Naive thymus-derived CD4-positive, alpha-beta T cell (primary cell): ENCODE data around the gene ST6GALNAC5. TPM values are rescaled to one million over a fixed set of nuclear protein-coding genes. Genes with fewer than 3 reads are reported as not detected.

ENCODE experiments used
- ATAC-seq: fragments of 150-1000 bp; cut with Tn5 transposase; 2 replicates; pipeline ENCODE4 v1.10.0; 2021; ENCODE audit warnings: mild to moderate bottlenecking, moderate library complexity
- CTCF ChIA-PET: fragments of 350-600 bp; sonication (Branson Sonifier 250); formaldehyde crosslinking; loops from one replicate; lab custom pipeline; 2021; ENCODE audit warnings: antibody characterized with exemption; lab: Charles Lee
- POLR2A ChIA-PET: fragments of 350-600 bp; sonication (Branson Sonifier 250); formaldehyde crosslinking; loops from one replicate; lab custom pipeline; 2021; ENCODE audit warnings: antibody characterized with exemption, inconsistent platforms; lab: Charles Lee
- DNase-seq, 9 donors: peaks; one replicate each; pipeline versions ENCODE4 v3.0.0 to v3.0.0-alpha.2; 2020 to 2022; ENCODE audit warnings: mixed read lengths in 1 of 9
- H3K27ac ChIP-seq: one replicate; pipeline ENCODE4 v1.7.0; 2013; ENCODE audit warnings: mild to moderate bottlenecking, low read depth, low read length, moderate library complexity
- H3K27me3 ChIP-seq, 2 donors: one replicate each; pipeline ENCODE4 v1.7.0; 2013; ENCODE audit warnings: low read length in 2 of 2, mild to moderate bottlenecking in 2 of 2, moderate library complexity in 2 of 2; ENCODE audit not compliant: control insufficient read depth in 2 of 2, insufficient read depth in 2 of 2
- H3K36me3 ChIP-seq, 3 experiments: 1 replicate in 2 of 3; 2 replicates in 1 of 3; pipeline ENCODE4 v1.7.0; 2013; ENCODE audit warnings: low read length in 3 of 3, mild to moderate bottlenecking in 3 of 3, moderate library complexity in 1 of 3; ENCODE audit not compliant: insufficient read depth in 3 of 3, control insufficient read depth in 2 of 3
- H3K4me1 ChIP-seq, 2 donors: one replicate each; pipeline ENCODE4 v1.7.0; 2013; ENCODE audit warnings: low read length in 2 of 2, mild to moderate bottlenecking in 2 of 2, moderate library complexity in 1 of 2; ENCODE audit not compliant: control insufficient read depth in 2 of 2, insufficient read depth in 2 of 2
- H3K4me3 ChIP-seq: 2 replicates; pipeline ENCODE4 v1.7.0; 2013; ENCODE audit warnings: mild to moderate bottlenecking, low read length
- H3K9me3 ChIP-seq, 3 experiments: 1 replicate in 2 of 3; 2 replicates in 1 of 3; pipeline ENCODE4 v1.7.0; 2013; ENCODE audit warnings: low read length in 3 of 3; ENCODE audit not compliant: control insufficient read depth in 2 of 3
- H3K27ac Mint-ChIP-seq, 9 donors: one replicate each; pipeline ENCODE4 v1.8.0; 2020 to 2022; ENCODE audit warnings: mixed read lengths in 9 of 9, mild to moderate bottlenecking in 8 of 9, moderate library complexity in 5 of 9, inconsistent platforms in 2 of 9
- H3K27me3 Mint-ChIP-seq, 5 donors: one replicate each; pipeline ENCODE4 v1.8.0; 2021 to 2022; ENCODE audit warnings: mixed read lengths in 5 of 5, mild to moderate bottlenecking in 1 of 5
- H3K36me3 Mint-ChIP-seq, 5 donors: one replicate each; pipeline ENCODE4 v1.8.0; 2020 to 2022; ENCODE audit warnings: mixed read lengths in 5 of 5, mild to moderate bottlenecking in 3 of 5, inconsistent platforms in 1 of 5
- H3K4me1 Mint-ChIP-seq, 7 donors: one replicate each; pipeline ENCODE4 v1.8.0; 2020 to 2022; ENCODE audit warnings: mixed read lengths in 7 of 7, mild to moderate bottlenecking in 3 of 7, inconsistent platforms in 1 of 7
- H3K4me3 Mint-ChIP-seq, 10 donors: one replicate each; pipeline ENCODE4 v1.8.0; 2020 to 2022; ENCODE audit warnings: mild to moderate bottlenecking in 10 of 10, mixed read lengths in 10 of 10, moderate library complexity in 6 of 10, inconsistent platforms in 2 of 10
- H3K9me3 Mint-ChIP-seq, 11 donors: one replicate each; pipeline ENCODE4 v1.8.0; 2020 to 2022; ENCODE audit warnings: mixed read lengths in 11 of 11, mild to moderate bottlenecking in 4 of 11, inconsistent platforms in 1 of 11, moderate library complexity in 1 of 11
- intact Hi-C, 2 donors: fragments of 100-400 bp; cut with micrococcal nuclease; formaldehyde crosslinking; loops; one replicate each; pipeline ENCODE4 v1.15.1; 2023
- polyA plus RNA-seq, 2 donors: library from polyadenylated mRNA; unstranded; fragments of 300-500 nt; fragmentation: Illumina TruSeq; gene quantifications; one replicate each; pipeline ENCODE4 v1.2.3, GENCODE V29; 2021
- total RNA-seq, 6 experiments: library from RNA in 5 of 6; stranded (reverse) in 5 of 6; gene quantifications; 1 replicate in 5 of 6; 2 replicates in 1 of 6; pipeline ENCODE4 v1.2.3 and lab custom pipeline; 2021 to 2026

ST6GALNAC5 gene
- total and polyA plus RNA-seq, 7 experiments from 2014 or later, result not detected

DNA sequence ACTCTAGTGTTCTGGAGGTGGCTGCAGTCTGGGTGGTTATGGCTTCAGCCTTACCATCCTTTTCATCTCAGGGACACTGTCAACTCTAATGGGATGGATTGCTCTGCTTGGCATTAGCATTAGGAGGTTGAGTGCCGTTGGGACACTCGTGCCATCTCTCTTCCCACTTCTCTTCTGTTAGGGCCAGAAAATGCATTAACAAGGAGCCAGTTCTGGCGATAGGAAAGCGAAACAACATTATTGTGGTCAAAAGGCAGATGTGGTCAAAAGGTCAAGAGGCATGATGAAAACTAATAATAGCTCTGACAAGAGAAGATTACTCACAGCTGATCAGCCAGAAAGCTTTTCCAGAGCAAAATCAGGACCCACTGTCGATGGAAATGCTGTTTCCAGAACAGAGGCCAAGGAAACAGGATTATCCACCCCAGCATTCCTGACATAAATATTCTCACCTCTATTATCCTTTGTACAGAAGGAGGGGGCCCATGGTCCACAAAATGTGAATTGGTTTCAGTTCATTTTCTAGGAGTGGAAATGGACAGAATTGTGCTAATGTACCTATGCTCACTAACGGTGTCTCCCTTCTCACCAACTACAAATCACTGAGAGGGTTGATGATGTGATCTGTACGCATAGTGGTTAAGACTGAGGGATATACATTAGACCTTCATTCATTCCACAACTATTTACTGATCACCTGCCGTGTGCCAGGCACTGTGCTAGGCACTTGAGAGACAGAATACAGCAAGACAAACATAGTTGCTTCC, 72.0 kb downstream of the ST6GALNAC5 start:
- H3K9me3 Mint-ChIP-seq, result no peaks in the 10 kb centered on the region
- no peak overlapping the region for H3K27ac ChIP-seq
- POLR2A ChIA-PET, result no interaction called here
- H3K4me3 Mint-ChIP-seq, result no peak overlapping the region
- no peaks in the 10 kb centered on the region for H3K4me1 ChIP-seq
- intact Hi-C loops, result no loop called here
- peaks cover 0 to 6% (median 0%) of the 10 kb centered on the region in 5 donors for H3K27me3 Mint-ChIP-seq
- no peaks in the 10 kb centered on the region for H3K9me3 ChIP-seq
- peaks cover 0 to 2% (median 0%) of the 10 kb centered on the region in 7 donors for H3K4me1 Mint-ChIP-seq
- CTCF ChIA-PET, result interaction anchor here (0.7 kb wide), 1 partner anchor 873 kb away, joined by 3 read pairs; no protein-coding TSS in a partner anchor
- no peak for DNase-seq
- no peaks in the 10 kb centered on the region for H3K36me3 Mint-ChIP-seq
- no peak overlapping the region for H3K27ac Mint-ChIP-seq
- no peak for ATAC-seq
- no peaks in the 10 kb centered on the region for H3K27me3 ChIP-seq
- H3K36me3 ChIP-seq, result no peaks in the 10 kb centered on the region
- no peak overlapping the region for H3K4me3 ChIP-seq

DNA sequence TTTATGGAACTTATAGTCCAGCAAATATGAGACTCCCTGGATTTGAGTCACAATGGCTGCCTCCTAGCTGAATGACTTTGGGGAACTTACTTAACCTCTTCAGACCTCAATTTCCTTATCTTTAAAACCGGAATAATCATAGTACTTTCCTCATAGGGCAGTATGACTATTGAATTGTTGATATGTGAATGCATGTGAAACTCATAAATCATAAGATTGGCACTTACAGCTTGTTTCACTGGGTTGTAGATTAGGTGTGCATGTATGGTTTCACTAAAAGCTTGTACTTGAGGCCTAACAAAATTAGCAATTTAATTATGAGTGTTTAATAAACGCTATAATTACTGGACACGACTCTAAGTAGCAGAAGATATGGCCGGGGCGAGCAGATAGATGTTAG, 72.5 kb downstream of the ST6GALNAC5 start:
- ChIA-PET CTCF (interaction anchor here (0.7 kb wide), 1 partner anchor 874 kb away, joined by 3 read pairs; no protein-coding TSS in a partner anchor), POLR2A (no interaction called here)
- Mint-ChIP-seq H3K27ac (no peak overlapping the region), H3K36me3 (no peaks in the 10 kb centered on the region), H3K4me1 (peaks cover 0 to 2% (median 0%) of the 10 kb centered on the region in 7 donors), H3K4me3 (no peak overlapping the region), H3K9me3 (no peaks in the 10 kb centered on the region), H3K27me3 (peaks cover 0 to 6% (median 0%) of the 10 kb centered on the region in 5 donors)
- Histone ChIP-seq H3K27ac (no peak overlapping the region), H3K36me3 (no peaks in the 10 kb centered on the region), H3K27me3 (no peaks in the 10 kb centered on the region), H3K9me3 (no peaks in the 10 kb centered on the region), H3K4me1 (no peaks in the 10 kb centered on the region), H3K4me3 (no peak overlapping the region)
- ATAC-seq (no peak), DNase-seq (no peak)
- intact Hi-C loops, result no loop called here

DNA sequence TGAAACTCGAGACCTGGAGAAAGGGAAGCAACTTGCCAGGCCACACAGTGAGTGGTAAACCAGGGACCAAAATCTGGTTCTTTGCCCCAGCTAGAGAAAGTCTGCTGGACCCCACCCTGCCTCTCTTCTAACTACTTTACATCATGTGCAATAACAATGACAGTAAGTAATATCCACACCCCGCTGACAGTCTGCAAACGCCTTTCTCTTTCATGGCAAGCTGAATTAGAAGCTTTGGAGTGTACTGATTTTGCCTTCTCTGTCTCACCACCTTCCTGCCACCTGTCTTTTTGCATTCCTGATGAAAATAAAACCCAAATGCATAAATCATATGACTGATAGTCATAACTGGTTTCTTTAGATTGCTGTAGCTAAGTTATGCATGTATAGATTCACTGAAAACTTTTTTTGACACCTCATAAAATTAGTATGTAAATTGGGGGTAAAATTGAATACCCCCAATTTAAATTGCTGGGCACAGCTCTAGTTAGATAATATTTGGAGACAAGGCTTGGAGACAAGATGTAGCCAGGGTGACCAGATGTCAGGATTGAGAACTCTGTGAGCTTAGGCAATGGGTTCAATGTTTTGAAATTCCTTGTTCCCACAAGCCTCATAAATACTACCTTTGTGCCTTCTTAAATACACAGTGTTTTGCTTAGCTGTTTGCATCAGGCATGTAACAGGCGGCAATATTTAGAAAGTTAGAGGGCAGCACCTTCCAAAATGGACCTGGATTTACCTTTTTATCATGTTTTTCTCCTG, 73.5 kb downstream of the ST6GALNAC5 start:
- ChIA-PET POLR2A (no interaction called here), CTCF (no interaction called here)
- intact Hi-C loops, result no loop called here
- no peaks in the 10 kb centered on the region for H3K9me3 ChIP-seq
- Mint-ChIP-seq H3K27me3 (peaks cover 0 to 6% (median 0%) of the 10 kb centered on the region in 5 donors), H3K27ac (no peak overlapping the region), H3K36me3 (no peaks in the 10 kb centered on the region), H3K9me3 (no peaks in the 10 kb centered on the region), H3K4me3 (no peak overlapping the region), H3K4me1 (peaks cover 0 to 2% (median 0%) of the 10 kb centered on the region in 7 donors)
- DNase-seq, result no peak
- H3K4me3 ChIP-seq, result no peak overlapping the region
- no peak for ATAC-seq
- no peaks in the 10 kb centered on the region for H3K4me1 ChIP-seq
- H3K27ac ChIP-seq, result no peak overlapping the region
- H3K27me3 ChIP-seq, result no peaks in the 10 kb centered on the region
- H3K36me3 ChIP-seq, result no peaks in the 10 kb centered on the region

DNA sequence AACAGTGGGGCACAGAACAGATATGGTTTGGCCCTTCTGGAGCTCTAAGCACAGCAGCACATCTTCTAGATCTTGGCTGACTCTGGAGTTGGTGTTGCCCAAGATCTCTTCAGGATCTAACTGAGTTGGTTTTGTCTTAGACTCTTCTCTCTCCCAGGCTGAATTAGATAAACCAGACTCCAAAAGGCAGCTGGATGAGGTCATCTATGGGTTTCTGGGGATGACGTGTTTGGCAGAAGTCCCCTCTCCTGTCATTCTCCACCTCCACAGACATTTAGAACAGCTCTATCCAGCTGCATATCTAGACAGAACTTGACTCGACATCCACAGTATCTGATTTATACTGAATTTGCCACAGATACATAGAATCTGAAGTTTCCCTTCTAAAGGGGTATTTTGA, 75.3 kb downstream of the ST6GALNAC5 start:
- Mint-ChIP-seq H3K4me1 (peaks cover 0 to 2% (median 0%) of the 10 kb centered on the region in 7 donors), H3K27me3 (peaks cover 0 to 6% (median 0%) of the 10 kb centered on the region in 5 donors), H3K9me3 (no peaks in the 10 kb centered on the region), H3K4me3 (no peak overlapping the region), H3K27ac (no peak overlapping the region), H3K36me3 (no peaks in the 10 kb centered on the region)
- ATAC-seq (no peak), DNase-seq (no peak)
- Histone ChIP-seq H3K27me3 (no peaks in the 10 kb centered on the region), H3K27ac (no peak overlapping the region), H3K4me3 (no peak overlapping the region), H3K9me3 (no peaks in the 10 kb centered on the region), H3K36me3 (no peaks in the 10 kb centered on the region), H3K4me1 (no peaks in the 10 kb centered on the region)
- CTCF ChIA-PET, result no interaction called here
- intact Hi-C loops, result no loop called here
- POLR2A ChIA-PET, result interaction anchor here (0.6 kb wide), 1 partner anchor 597 kb away, joined by 3 read pairs; no protein-coding TSS in a partner anchor

DNA sequence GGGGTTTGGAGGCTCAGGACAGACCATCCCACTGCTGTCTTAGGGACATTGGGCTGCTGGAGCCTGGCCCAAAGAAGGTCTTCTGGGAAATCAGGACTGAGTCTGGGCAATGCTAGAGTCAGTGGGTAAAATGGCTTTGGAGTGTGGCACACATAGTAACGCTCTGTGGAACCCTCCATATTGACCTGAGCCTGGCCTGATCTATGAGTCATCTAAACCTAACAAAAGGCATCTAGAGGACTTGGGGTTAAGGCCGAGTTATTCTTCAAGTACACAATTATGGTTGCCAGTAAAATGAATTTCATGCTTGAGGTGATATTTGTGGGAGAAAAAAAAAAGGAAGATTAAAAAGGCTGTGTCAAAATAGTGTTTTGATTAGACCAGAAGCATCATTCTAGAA, 77.7 kb downstream of the ST6GALNAC5 start:
- no peak overlapping the region for H3K27ac ChIP-seq
- CTCF ChIA-PET, result no interaction called here
- DNase-seq (no peak), ATAC-seq (no peak)
- POLR2A ChIA-PET, result no interaction called here
- no peaks in the 10 kb centered on the region for H3K4me1 ChIP-seq
- H3K27me3 ChIP-seq, result no peaks in the 10 kb centered on the region
- no peak overlapping the region for H3K27ac Mint-ChIP-seq
- no peaks in the 10 kb centered on the region for H3K36me3 Mint-ChIP-seq
- peaks cover 0 to 3% (median 0%) of the 10 kb centered on the region in 5 donors for H3K27me3 Mint-ChIP-seq
- H3K9me3 Mint-ChIP-seq, result no peaks in the 10 kb centered on the region
- no peaks in the 10 kb centered on the region for H3K9me3 ChIP-seq
- no peaks in the 10 kb centered on the region for H3K36me3 ChIP-seq
- no peaks in the 10 kb centered on the region for H3K4me1 Mint-ChIP-seq
- no peak overlapping the region for H3K4me3 ChIP-seq
- no peak overlapping the region for H3K4me3 Mint-ChIP-seq
- intact Hi-C loops, result no loop called here

DNA sequence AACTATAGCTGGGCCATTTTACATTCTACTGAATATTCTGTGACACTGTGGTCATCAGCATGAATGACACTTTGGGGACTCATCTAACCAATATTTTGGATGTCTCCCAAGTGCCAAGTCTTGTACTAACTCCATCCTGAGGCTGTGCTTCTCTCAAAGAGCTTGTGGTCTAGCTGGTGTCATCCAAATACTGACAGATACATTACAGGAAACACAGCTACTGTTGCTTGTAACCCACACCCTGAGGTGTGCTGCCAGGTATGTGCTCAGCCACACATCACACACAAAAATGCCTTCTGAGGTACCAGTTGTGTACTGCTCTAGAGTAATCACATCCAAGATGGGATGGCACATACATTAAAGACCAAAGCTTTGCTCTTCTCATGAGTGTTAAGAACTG, 81.6 kb downstream of the ST6GALNAC5 start:
- H3K4me3 Mint-ChIP-seq, result no peak overlapping the region
- no peaks in the 10 kb centered on the region for H3K9me3 ChIP-seq
- no peak overlapping the region for H3K27ac Mint-ChIP-seq
- intact Hi-C loops, result no loop called here
- H3K27ac ChIP-seq, result no peak overlapping the region
- CTCF ChIA-PET, result no interaction called here
- no peaks in the 10 kb centered on the region for H3K27me3 ChIP-seq
- H3K9me3 Mint-ChIP-seq, result no peaks in the 10 kb centered on the region
- DNase-seq, result no peak
- H3K27me3 Mint-ChIP-seq, result no peaks in the 10 kb centered on the region
- no peaks in the 10 kb centered on the region for H3K4me1 Mint-ChIP-seq
- H3K4me1 ChIP-seq, result no peaks in the 10 kb centered on the region
- H3K36me3 Mint-ChIP-seq, result no peaks in the 10 kb centered on the region
- H3K36me3 ChIP-seq, result no peaks in the 10 kb centered on the region
- POLR2A ChIA-PET, result no interaction called here
- no peak overlapping the region for H3K4me3 ChIP-seq
- no peak for ATAC-seq
